8988T (cell line): ENCODE results near the gene TCAP.
"Not testable (repeated sequence)": the region's sequence is repeated elsewhere in the genome, so short reads cannot be mapped to it uniquely, and the experiment has no call there.

Source experiments
- DNase-seq: peaks from one replicate; pipeline ENCODE4 v3.0.0; 2011

The TCAP gene

DNA sequence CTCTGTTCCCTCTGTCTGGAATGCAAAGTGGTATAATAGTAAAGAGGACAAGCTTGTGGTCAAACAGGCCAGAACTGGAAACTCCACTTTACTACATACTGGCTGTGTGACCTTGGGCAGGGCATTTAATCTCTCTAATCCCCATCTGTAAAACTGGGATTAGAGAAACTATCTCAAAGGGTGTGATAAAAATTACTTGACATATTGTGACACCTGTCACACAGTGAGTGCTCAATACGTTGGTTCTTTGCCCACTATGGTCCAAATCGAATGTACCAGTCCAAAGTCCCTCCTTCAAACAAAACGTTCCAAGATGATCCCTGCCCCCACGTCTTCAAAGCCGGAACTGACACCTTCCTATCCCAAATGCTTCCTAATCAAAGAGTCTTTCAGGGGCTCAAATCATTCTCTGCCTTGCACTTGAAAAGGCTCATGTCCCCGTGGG is 22.0 kb downstream of the TCAP start:
- no peak for DNase-seq

DNA sequence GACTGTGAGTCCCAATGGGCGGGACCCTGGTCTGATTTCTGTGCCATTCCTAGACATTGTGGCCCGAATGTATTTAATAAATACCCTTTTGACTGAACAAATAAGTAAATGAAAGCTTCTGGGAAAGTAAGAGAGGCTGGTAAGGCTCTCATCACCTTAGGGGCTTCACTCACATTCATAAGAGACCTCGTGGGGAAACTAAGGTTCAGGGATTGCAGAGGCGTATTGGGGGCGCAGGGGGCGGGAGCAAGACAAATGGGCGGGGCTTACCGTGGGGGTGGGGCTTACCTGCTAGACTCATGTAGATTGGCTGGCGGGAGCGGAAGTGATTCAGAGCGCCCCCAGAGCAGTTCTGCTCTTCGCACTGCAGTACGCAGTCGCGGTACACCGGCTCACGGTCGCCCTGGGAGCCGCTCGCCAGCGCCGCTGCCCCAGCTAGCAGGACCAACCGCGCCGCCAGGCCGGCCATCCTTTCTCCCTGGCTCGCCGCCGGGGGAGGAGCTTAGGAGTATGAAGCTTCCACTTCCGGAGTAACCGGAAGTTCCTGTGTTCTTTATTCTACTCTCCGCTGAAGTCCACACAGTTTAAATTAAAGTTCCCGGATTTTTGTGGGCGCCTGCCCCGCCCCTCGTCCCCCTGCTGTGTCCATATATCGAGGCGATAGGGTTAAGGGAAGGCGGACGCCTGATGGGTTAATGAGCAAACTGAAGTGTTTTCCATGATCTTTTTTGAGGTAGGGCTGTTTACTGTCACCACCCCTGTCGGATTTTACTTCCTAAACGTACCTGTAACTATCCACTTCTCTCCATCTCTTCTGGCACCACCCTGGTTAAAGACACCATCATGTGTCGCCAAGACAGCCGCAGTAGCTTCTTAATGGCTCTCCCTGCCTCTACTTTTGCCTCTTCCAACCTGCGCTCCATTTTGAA is 22.7 kb downstream of the TCAP start, which contains the start of gene PGAP3:
PGAP3 (minus strand) TSS at position 512 of the 929 bp plus-strand sequence; CDS start at position 469, 43 bp downstream.
- DNase-seq, result peak; percentile 70

DNA sequence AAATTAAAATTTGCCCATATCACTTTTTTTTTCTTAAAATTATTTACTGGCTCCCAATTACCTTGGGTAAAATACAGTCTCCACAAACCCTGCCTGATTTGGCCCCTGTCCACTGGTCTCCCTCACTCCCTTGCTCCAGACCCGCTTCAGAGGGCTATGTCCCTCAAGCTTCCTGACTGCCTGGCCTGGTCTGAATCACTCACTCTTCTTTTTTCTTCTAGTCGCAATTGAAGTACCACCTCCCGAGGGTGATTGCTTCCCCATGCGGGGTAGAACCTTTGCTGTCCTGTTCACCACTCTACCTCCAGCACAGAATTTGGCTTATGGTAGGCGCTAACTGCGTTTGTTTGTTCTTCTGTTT is 23.3 kb downstream of the TCAP start:
- no peak for DNase-seq

DNA sequence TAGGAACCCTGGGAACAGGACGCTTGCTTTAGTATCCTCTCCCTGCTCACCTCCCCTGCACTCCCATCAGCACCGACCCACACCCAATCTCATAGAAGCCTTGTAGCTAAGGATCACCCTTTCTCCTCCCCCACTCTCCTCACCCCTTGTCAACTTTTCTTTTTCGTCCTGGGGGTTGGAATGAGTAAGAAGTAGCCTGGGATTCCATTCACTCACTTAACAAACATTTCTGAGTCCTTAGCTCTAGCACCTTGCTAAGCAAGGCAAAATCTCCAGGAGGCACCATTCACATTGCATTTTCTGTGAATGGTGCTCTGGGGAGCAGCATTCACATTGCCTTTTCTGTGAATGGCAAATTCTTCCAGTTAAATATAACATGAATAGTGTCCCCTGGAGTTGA is 23.8 kb downstream of the TCAP start:
- no peak for DNase-seq

DNA sequence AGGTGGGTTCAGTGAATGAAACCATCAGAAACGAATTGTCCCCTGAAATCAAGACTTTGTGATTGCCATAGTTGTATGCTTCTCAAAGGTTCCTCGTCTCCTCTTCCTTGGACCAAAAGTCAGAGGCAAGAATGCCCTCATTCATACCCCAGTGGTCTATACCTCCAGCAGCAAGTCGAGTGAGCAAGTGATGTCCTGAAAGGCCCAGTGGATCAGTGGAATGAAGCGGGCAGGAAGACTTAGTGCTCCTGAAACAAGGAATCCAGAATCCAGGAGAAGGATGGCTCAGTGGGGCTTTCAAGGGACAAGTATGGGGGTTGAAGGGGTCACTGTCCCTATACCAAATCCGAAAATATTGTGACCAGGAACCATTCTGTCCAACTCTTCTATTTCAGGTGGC is 29.4 kb downstream of the TCAP start:
- DNase-seq, result no peak

DNA sequence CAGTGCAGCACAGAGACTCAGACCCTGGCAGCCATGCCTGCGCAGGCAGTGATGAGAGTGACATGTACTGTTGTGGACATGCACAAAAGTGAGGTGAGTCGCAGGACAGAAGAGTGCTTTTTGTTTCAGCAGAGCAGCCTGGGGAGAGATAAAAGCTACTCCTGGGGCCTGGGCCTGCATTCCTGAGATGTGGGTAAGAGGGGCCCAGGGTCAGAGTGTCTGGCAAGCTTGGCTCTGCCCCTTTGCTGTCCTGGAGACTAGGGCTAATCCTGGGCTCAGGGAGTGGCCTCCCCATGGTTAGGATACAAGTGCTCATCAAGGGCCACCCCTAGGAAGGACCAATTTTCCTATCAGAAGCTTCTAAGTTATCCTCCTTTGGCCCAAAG is 29.9 kb downstream of the TCAP start:
- DNase-seq, result no peak

DNA sequence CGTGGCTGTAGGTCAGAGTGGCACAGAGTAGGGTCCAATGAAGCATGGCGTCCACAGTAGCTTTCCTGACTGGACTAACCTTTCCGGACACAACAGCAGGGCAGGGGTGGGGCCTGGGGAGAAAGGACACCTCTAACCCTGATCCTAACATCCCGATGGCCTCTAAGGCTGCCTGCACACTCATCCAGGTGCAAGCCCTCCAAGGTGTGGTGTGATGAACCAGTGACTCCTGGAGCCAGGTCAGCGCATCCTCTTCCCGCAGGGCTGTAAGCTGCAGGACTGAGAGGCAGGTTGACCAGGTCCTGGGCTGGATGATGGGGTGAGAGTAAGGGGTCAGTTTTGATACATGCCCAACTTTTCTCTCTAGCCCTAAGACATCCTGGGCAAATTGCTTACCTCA is 31.6 kb downstream of the TCAP start:
- no peak for DNase-seq

DNA sequence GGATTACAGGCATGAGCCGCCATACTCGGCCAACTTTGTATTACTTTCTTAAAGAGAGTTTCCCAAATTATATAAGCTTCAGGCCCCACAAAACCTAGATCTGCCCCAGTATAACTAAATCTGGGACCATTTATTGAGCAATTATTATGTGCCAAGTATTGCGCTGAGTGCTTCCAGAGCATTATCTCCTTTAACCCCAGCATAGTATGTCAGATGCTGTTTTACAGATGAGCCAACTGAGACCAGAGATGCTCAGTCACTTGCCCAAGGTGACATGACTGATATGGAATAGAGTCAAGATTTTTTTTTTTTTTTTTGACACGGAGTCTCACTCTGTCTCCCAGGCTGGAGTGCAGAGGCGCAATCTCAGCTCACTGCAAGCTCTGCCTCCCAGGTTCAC is 32.8 kb downstream of the TCAP start:
- DNase-seq, result no peak

DNA sequence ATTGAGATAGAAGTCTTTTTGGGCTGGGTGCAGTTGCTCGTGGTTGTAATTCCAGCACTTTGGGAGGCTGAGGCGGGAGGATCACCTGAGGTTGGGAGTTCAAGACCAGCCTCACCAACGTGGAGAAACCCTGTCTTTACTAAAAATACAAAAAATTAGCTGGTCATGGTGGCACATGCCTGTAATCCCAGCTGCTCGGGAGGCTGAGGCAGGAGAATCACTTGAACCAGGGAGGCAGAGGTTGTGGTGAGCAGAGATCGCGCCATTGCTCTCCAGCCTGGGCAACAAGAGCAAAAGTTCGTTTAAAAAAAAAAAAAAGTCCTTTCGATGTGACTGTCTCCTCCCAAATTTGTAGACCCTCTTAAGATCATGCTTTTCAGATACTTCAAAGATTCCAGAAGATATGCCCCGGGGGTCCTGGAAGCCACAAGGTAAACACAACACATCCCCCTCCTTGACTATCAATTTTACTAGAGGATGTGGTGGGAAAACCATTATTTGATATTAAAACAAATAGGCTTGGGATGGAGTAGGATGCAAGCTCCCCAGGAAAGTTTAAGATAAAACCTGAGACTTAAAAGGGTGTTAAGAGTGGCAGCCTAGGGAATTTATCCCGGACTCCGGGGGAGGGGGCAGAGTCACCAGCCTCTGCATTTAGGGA is 34.1 kb downstream of the TCAP start:
- not testable (repeated sequence) for DNase-seq

DNA sequence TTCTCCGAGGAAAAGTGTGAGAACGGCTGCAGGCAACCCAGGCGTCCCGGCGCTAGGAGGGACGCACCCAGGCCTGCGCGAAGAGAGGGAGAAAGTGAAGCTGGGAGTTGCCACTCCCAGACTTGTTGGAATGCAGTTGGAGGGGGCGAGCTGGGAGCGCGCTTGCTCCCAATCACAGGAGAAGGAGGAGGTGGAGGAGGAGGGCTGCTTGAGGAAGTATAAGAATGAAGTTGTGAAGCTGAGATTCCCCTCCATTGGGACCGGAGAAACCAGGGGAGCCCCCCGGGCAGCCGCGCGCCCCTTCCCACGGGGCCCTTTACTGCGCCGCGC is 34.6 kb downstream of the TCAP start, which contains the start of gene ERBB2:
ERBB2 (plus strand) TSS at position 247 of the 330 bp plus-strand sequence. CDS start 175 bp downstream, outside the sequence.
- DNase-seq, result peak; percentile 75

DNA sequence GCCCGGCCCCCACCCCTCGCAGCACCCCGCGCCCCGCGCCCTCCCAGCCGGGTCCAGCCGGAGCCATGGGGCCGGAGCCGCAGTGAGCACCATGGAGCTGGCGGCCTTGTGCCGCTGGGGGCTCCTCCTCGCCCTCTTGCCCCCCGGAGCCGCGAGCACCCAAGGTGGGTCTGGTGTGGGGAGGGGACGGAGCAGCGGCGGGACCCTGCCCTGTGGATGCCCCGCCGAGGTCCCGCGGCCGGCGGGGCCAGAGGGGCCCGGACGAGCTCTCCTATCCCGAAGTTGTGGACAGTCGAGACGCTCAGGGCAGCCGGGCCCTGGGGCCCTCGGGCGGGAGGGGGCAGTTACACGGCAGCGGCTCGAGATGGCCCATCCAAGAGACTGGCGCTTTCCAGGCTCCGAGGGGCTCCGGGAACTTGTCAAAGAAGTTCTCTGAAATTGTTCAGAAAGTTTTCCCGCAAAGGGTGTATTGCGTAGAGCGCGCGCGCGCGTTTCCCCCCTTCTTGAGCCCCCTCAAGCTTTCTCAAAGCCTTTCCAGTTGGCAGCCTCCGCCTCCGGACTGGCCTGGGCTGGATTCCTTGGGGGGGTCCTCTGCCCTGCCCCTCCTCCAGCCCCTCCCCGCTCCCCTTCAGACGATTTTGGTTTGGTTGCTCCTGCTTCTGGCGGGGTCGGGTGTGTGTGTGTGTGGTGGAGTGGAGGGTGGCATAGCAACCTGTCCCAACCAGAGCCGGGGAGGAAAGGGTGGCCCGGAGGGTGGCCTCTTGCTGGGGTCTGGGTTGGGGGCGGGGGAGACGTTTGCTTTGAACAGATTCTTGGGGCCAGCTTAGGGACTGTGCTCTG is 35.2 kb downstream of the TCAP start:
- DNase-seq, result peak; percentile 49

DNA sequence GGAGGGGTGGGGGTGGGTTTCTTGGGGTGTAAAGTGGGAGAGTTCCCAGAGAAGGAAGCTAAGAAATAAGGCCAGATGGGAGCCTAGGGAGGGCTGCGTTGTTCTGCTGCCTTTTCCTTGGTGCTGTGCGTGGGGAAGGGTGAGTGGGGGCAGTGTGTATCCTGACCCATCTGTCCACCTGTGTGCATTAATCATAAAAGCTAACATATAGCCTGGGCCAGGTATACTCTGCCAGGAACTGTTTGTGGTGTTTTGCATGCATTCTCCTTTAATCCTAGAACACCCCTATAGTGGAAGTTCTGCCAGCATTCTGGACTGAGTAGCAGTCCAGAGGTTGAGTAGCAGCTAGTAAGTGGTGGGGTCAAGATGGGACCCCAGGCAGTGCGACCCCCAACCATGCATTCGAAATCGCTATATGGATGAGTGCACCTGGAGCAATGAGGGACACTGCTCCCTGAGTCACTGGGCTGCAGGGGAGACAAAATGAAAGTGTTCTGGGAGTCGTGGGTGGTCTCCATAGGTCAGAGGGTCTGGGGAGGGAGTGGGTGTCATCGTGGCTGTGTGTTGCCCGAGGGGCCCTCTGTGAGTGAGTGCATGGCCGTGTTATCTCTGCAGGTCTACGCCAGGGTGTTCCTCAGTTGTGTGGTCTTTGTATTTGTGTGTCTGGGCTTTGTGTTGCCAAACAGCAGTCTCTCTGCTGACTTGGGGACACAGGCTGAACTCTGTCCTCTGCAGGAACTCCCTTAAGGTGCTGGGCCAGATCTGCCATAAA is 36.0 kb downstream of the TCAP start:
- DNase-seq, result no peak

DNA sequence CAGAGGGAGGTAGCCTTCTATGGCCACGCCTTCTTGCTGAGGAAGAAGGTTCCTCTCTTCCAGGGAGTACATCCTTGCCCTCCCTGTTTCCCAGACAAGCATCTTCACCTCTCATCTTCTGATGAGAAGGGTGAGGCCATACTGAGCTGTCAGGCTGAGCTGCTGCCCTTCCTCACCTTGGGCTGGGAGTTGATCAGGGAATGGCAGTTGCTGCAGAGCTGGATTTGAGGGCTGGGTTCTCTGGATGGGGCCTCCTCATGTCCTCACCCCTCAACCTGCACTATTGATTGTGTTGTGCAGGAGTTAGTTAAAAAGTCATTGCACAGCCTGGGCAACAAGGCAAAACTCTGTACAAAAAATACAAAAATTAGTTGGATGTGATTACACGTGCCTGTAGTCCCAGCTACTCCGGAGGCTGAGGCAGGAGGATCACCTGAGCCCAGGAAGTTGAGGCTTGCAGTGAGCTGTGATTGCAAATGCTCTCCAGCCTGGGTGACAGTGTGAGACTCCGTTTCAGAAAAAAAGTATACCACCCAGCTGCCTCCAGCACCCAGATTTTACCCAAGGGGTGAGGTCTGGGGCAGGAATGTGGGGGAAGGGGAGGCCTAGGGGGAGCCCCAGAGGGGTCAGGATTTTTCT is 36.8 kb downstream of the TCAP start:
- DNase-seq, result no peak

DNA sequence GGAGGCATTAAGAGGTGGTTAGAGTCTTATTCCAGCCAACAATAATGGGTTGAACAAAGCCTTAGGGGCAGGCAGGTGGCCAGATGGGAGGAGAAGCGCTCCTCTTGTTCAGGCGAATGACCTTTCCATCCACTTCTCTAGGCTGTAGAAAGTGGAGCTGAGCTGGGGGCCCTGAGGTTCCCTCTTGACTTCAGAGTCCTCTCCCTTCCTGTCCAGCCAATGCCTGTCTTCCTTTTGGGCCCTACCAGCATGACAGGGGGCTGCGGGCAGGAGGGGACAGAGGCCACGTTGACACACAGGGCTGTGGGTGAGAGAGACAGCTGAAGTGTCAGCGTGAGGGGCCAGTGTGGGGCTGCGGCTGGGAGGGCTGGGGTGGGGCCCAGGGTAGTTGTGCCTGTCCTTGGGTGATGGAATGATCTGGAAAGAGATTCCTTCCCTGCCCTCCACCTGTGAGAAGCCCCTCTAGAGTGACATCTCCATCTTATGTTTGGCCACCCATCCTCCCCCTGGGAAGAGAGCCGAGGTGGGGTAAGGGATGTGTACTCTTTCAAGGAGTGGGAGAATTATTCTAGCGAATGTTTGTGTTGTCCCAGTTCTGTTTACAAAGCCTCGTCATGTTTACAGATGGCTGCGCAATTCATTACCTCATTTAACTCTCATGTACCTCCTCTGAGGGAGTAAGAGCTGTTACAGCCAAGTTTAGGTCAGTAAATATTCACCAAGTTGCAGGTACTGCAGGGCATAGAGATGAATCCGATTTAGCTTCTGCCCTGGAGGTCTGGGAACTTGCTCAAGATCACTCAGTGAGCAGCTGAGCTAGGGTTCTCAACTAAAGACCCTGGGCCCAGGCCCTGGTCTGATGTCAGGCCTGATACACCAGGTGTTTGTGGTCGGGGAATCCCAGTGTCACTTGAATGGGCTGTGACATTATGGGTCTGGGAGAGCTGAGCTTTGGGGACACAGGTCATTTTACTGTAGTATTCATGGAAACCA is 38.0 kb downstream of the TCAP start:
- DNase-seq, result no peak

DNA sequence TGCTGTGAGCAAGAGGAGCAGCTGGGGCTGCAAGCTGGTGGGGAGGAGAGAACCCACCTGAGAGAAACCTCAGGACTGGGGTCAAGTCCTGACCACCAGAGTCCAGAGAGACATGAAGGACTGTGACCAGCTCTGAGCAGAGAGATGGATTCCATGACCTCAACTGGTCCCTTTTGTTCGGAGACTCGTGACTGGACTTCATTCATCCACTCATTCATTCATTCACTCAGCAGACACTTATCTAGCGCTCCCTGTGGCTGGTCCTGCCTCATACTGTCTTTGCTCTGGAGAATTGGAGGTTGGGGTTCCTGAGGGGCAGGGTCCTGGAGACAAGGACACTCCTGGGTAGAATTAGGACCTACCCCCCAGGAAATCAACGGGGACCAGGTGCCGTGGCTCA is 38.8 kb downstream of the TCAP start:
- no peak for DNase-seq

DNA sequence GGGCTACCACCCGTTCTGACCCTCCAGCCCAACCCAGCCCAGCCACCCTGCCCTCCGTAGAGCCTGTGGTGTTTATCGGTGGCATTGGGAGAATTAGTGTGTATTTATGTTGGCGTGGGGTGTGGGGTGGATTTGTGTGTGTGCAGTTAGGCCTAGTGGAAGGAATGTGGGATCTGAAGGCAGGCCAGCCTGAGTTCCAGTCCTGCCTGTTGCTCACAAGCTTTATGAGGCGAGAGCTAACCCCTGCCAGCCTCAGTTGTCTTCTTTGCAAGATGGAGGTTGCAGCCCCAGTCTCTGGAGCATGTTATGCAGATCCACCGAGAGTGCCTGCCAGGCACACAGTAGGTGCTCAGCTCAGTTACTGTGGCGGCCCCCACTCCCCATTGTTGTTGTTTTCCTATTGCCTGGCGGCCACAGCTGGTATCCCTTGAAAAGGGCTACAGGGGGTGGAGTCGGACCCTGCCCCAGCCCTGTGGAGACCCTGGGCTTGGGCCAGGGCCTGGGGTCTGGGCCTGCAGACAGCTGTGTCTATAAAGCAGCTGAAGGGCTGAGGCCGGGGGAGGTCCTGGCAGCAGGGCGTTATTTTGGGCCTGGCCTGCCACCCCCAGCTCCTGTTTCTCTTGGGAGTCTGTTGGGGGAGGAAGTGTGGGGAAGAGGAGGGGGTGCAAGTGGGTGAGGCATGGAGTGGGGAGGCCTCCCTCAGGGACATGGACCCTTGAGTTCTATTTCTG is 39.8 kb downstream of the TCAP start:
- DNase-seq, result no peak

DNA sequence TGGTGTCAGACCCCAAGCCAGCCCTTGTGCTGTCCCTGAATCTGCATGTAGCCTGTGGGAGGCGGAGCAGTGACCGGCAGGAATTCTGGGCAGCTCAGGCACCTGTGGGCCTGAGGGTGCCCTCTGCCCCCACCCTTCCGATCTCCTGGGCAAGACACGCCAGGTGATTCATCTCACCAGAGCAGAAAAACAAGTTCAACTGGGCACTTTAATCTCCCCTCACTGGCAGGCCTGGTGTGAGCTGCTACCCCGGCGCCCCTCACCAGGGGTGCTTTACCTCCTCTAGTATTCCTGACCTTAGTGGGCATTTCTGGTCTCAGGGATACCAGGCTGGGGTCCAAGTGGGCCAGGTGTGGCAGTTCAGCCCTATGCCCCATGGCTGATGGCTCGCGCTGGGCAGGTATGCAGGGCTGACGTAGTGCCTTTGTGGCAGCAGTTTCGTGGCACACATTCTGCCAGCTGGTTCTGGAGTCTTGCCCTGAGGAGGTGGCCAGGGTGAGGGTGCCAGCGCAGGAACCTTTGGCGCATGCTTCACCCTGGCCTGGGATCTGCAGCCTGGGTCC is 40.7 kb downstream of the TCAP start:
- no peak for DNase-seq

DNA sequence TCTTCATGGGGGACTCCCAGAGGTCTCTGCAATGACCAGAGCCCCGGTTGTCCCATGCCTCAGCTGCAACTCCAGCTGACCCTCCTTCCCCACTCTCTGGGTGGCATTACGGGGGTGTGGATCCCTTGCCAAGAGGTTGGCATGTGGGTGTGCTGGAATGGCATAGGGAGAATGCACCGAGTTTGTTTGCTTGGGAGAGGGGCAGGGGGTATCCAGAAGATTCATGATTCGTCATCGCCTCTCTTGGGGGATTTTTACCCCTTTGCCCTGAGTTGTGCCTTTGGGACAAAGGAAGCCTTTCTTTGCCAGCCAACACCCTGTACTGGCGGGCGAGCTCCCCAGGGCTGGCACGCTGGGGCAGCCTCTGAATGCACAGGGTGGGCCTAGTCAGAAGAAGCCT is 41.2 kb downstream of the TCAP start:
- no peak for DNase-seq

DNA sequence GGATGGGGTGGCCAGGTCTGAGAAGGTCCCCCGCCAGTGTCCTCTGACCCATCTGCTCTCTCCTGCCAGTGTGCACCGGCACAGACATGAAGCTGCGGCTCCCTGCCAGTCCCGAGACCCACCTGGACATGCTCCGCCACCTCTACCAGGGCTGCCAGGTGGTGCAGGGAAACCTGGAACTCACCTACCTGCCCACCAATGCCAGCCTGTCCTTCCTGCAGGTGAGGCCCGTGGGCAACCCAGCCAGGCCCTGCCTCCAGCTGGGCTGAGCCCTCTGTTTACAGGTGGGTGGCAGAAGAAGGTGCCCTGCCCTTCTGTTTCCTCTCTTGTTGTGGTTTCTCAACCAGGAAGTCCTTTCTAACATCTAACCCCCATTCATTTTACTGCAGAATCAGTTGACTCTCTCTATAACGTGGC is 41.8 kb downstream of the TCAP start:
- no peak for DNase-seq
